ENCODE data around the gene NAV3. TPM values are rescaled to one million over a fixed set of nuclear protein-coding genes. Genes with fewer than 3 reads are reported as not detected.

NAV3 gene
- total and polyA plus RNA-seq, 4 donors: 0.22 to 1.7 (median 0.71) TPM

DNA sequence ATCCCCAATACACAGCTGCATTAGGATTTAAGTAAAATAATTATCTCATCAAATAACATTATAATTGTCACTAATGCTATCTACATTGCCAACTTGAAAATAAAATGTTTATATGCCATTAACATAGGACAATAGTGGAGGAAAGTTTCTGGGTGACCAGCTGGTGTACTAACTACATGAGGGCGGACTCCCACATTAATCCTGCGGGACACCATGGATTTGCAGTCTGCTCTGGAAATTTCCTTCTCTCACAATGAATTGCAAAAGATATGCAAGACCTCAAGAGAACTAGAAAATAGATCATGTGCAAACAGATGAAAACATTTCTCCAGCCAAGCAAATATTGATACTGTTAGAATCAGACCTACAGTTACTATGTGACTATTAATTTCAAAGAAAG is 390.1 kb downstream of the NAV3 start:
- no peak overlapping the region for H3K27ac ChIP-seq (ENCODE audit: low read depth in 1 of 2, low read length in 2 of 2)
- no peaks in the 10 kb centered on the region for H3K36me3 ChIP-seq (ENCODE audit: control insufficient read depth in 4 of 4, insufficient read depth in 3 of 4, low read depth in 1 of 4, low read length in 3 of 4)
- H3K27me3 ChIP-seq (ENCODE audit: control insufficient read depth in 4 of 4, insufficient read depth in 4 of 4, low read length in 3 of 4): no peaks in the 10 kb centered on the region
- TF ChIP-seq GABPA (IDR thresholded peaks at IDR 0.05 in 1 of 2, conservative IDR thresholded peaks at IDR 0.05 in 1 of 2): no peak
- TF ChIP-seq, protein P1, sequence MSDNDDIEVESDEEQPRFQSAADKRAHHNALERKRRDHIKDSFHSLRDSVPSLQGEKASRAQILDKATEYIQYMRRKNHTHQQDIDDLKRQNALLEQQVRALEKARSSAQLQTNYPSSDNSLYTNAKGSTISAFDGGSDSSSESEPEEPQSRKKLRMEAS (IDR thresholded peaks at IDR 0.05): no peak
- TF ChIP-seq, protein P2, sequence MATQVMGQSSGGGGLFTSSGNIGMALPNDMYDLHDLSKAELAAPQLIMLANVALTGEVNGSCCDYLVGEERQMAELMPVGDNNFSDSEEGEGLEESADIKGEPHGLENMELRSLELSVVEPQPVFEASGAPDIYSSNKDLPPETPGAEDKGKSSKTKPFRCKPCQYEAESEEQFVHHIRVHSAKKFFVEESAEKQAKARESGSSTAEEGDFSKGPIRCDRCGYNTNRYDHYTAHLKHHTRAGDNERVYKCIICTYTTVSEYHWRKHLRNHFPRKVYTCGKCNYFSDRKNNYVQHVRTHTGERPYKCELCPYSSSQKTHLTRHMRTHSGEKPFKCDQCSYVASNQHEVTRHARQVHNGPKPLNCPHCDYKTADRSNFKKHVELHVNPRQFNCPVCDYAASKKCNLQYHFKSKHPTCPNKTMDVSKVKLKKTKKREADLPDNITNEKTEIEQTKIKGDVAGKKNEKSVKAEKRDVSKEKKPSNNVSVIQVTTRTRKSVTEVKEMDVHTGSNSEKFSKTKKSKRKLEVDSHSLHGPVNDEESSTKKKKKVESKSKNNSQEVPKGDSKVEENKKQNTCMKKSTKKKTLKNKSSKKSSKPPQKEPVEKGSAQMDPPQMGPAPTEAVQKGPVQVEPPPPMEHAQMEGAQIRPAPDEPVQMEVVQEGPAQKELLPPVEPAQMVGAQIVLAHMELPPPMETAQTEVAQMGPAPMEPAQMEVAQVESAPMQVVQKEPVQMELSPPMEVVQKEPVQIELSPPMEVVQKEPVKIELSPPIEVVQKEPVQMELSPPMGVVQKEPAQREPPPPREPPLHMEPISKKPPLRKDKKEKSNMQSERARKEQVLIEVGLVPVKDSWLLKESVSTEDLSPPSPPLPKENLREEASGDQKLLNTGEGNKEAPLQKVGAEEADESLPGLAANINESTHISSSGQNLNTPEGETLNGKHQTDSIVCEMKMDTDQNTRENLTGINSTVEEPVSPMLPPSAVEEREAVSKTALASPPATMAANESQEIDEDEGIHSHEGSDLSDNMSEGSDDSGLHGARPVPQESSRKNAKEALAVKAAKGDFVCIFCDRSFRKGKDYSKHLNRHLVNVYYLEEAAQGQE (IDR thresholded peaks at IDR 0.05): no peak
- no peak for TF ChIP-seq EGR1 (IDR thresholded peaks at IDR 0.05; ENCODE audit: low read depth in 2 of 2)
- no peak for TF ChIP-seq FOXA2 (IDR thresholded peaks at IDR 0.05)
- TF ChIP-seq HNF4G (IDR thresholded peaks at IDR 0.05): no peak
- TF ChIP-seq, protein P3, sequence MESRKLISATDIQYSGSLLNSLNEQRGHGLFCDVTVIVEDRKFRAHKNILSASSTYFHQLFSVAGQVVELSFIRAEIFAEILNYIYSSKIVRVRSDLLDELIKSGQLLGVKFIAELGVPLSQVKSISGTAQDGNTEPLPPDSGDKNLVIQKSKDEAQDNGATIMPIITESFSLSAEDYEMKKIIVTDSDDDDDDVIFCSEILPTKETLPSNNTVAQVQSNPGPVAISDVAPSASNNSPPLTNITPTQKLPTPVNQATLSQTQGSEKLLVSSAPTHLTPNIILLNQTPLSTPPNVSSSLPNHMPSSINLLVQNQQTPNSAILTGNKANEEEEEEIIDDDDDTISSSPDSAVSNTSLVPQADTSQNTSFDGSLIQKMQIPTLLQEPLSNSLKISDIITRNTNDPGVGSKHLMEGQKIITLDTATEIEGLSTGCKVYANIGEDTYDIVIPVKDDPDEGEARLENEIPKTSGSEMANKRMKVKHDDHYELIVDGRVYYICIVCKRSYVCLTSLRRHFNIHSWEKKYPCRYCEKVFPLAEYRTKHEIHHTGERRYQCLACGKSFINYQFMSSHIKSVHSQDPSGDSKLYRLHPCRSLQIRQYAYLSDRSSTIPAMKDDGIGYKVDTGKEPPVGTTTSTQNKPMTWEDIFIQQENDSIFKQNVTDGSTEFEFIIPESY (IDR thresholded peaks at IDR 0.05): no peak
- no peak for TF ChIP-seq FOXA1 (IDR thresholded peaks at IDR 0.05)
- TF ChIP-seq, protein P4, sequence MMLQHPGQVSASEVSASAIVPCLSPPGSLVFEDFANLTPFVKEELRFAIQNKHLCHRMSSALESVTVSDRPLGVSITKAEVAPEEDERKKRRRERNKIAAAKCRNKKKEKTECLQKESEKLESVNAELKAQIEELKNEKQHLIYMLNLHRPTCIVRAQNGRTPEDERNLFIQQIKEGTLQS (IDR thresholded peaks at IDR 0.05): no peak
- TF ChIP-seq TAF1 (conservative IDR thresholded peaks at IDR 0.05): no peak
- no peak for TF ChIP-seq RAD21 (IDR thresholded peaks at IDR 0.05)
- no peak for TF ChIP-seq YY1 (IDR thresholded peaks at IDR 0.05)
- no peak for TF ChIP-seq RXRA (IDR thresholded peaks at IDR 0.05)
- no peak for TF ChIP-seq SP1 (IDR thresholded peaks at IDR 0.05)
- H3K9ac ChIP-seq (ENCODE audit: low read depth in 1 of 2, low read length in 2 of 2): no peak overlapping the region
- no peaks in the 10 kb centered on the region for H3K4me1 ChIP-seq (ENCODE audit: control insufficient read depth in 4 of 4, insufficient read depth in 4 of 4, low read length in 3 of 4)
- H3K9me3 ChIP-seq (ENCODE audit: control insufficient read depth in 4 of 4, low read length in 3 of 4): no peaks in the 10 kb centered on the region
- 78% methylated on average over 2 of the region's 2 CpGs for WGBS
- no peak overlapping the region for H3K4me3 ChIP-seq (ENCODE audit: low read depth in 1 of 3, low read length in 3 of 3)
- DNase-seq (ENCODE audit: low spot score): no peak

DNA sequence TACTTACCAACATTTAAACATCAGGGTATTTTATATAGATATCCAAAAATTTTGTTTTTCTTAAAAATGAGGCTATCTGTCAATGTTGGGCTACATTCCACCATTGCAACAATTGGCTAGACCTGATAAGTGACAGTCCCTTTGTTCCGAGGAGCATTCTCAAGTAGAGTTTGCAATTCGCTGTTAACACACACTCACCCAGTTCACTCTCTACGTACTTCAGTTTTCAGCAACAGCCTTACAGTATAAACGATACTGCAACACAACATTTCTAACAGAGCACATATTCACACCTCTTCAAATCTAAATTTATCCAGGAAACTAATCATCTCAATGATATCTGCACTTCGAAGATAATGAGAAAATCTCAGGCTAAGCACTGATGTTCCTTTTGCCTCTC is 393.5 kb downstream of the NAV3 start:
- no peak overlapping the region for H3K4me3 ChIP-seq (ENCODE audit: low read depth in 1 of 3, low read length in 3 of 3)
- H3K27ac ChIP-seq (ENCODE audit: low read depth in 1 of 2, low read length in 2 of 2): no peak overlapping the region
- H3K4me1 ChIP-seq (ENCODE audit: control insufficient read depth in 4 of 4, insufficient read depth in 4 of 4, low read length in 3 of 4): no peaks in the 10 kb centered on the region
- no peak overlapping the region for H3K9ac ChIP-seq (ENCODE audit: low read depth in 1 of 2, low read length in 2 of 2)
- H3K36me3 ChIP-seq (ENCODE audit: control insufficient read depth in 4 of 4, insufficient read depth in 3 of 4, low read depth in 1 of 4, low read length in 3 of 4): no peaks in the 10 kb centered on the region
- DNase-seq (ENCODE audit: low spot score): no peak
- no peaks in the 10 kb centered on the region for H3K9me3 ChIP-seq (ENCODE audit: control insufficient read depth in 4 of 4, low read length in 3 of 4)
- no peaks in the 10 kb centered on the region for H3K27me3 ChIP-seq (ENCODE audit: control insufficient read depth in 4 of 4, insufficient read depth in 4 of 4, low read length in 3 of 4)
- WGBS: 82% methylated on average over 5 of the region's 5 CpGs
- TF ChIP-seq RAD21 (IDR thresholded peaks at IDR 0.05) (no peak), TAF1 (conservative IDR thresholded peaks at IDR 0.05) (no peak), HNF4G (IDR thresholded peaks at IDR 0.05) (no peak), EGR1 (IDR thresholded peaks at IDR 0.05; ENCODE audit: low read depth in 2 of 2) (no peak), JUND (IDR thresholded peaks at IDR 0.05) (no peak), HNF4A (conservative IDR thresholded peaks at IDR 0.05) (no peak), NR2F2 (IDR thresholded peaks at IDR 0.05) (no peak), FOXA1 (IDR thresholded peaks at IDR 0.05) (no peak), SP1 (IDR thresholded peaks at IDR 0.05) (no peak), FOXA2 (IDR thresholded peaks at IDR 0.05) (no peak), YY1 (IDR thresholded peaks at IDR 0.05) (no peak), RXRA (IDR thresholded peaks at IDR 0.05) (no peak)
- TF ChIP-seq, protein P1 (IDR thresholded peaks at IDR 0.05): no peak
- TF ChIP-seq, protein P3 (IDR thresholded peaks at IDR 0.05): no peak
- TF ChIP-seq, protein P2 (IDR thresholded peaks at IDR 0.05): no peak
- TF ChIP-seq, protein P5, sequence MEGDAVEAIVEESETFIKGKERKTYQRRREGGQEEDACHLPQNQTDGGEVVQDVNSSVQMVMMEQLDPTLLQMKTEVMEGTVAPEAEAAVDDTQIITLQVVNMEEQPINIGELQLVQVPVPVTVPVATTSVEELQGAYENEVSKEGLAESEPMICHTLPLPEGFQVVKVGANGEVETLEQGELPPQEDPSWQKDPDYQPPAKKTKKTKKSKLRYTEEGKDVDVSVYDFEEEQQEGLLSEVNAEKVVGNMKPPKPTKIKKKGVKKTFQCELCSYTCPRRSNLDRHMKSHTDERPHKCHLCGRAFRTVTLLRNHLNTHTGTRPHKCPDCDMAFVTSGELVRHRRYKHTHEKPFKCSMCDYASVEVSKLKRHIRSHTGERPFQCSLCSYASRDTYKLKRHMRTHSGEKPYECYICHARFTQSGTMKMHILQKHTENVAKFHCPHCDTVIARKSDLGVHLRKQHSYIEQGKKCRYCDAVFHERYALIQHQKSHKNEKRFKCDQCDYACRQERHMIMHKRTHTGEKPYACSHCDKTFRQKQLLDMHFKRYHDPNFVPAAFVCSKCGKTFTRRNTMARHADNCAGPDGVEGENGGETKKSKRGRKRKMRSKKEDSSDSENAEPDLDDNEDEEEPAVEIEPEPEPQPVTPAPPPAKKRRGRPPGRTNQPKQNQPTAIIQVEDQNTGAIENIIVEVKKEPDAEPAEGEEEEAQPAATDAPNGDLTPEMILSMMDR (IDR thresholded peaks at IDR 0.05; ENCODE audit: low read depth, low read length, missing input control): no peak
